Measurements from ENCODE around the gene PAM. TPM values are rescaled to one million over a fixed set of nuclear protein-coding genes. Genes with fewer than 3 reads are reported as not detected.

Gene PAM
- total RNA-seq, 6 experiments from 2014 or later, result 10.9 to 22.7 (median 16.8) TPM

DNA sequence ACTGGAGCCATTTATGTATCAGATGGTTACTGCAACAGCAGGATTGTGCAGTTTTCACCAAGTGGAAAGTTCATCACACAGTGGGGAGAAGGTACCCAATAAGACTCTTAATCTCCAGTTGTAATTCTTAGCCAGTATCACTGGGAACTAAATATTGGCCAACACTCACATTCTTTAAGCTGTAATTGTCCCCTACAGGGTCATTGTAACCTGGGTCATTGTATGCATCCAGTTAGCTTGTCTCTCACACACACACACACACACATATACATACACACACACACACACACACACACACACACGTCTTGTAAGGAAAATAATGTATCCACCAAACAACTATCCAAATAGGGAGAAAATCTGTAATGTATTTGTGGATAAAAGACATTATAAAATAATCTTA, 251.8 kb downstream of the PAM start:
- Histone ChIP-seq H3K27ac (no peak overlapping the region), H3K27me3 (no peaks in the 10 kb centered on the region), H3K9me3 (no peaks in the 10 kb centered on the region), H3K4me1 (no peaks in the 10 kb centered on the region), H3K4me3 (no peak overlapping the region), H3K36me3 (no peaks in the 10 kb centered on the region)
- DNase-seq (no peak), ATAC-seq (no peak)
- 40% methylated on average over 1 of the region's 1 CpG for WGBS (ENCODE audit: insufficient coverage, low coverage, low lambda C conversion rate, missing lambda C conversion rate)
- intact Hi-C loops (cut with DNase I), result no loop called here
- TF ChIP-seq POLR2A (IDR thresholded peaks at IDR 0.05), result no peak
- TF ChIP-seq, protein P1, sequence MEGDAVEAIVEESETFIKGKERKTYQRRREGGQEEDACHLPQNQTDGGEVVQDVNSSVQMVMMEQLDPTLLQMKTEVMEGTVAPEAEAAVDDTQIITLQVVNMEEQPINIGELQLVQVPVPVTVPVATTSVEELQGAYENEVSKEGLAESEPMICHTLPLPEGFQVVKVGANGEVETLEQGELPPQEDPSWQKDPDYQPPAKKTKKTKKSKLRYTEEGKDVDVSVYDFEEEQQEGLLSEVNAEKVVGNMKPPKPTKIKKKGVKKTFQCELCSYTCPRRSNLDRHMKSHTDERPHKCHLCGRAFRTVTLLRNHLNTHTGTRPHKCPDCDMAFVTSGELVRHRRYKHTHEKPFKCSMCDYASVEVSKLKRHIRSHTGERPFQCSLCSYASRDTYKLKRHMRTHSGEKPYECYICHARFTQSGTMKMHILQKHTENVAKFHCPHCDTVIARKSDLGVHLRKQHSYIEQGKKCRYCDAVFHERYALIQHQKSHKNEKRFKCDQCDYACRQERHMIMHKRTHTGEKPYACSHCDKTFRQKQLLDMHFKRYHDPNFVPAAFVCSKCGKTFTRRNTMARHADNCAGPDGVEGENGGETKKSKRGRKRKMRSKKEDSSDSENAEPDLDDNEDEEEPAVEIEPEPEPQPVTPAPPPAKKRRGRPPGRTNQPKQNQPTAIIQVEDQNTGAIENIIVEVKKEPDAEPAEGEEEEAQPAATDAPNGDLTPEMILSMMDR (IDR thresholded peaks at IDR 0.05), result no peak

DNA sequence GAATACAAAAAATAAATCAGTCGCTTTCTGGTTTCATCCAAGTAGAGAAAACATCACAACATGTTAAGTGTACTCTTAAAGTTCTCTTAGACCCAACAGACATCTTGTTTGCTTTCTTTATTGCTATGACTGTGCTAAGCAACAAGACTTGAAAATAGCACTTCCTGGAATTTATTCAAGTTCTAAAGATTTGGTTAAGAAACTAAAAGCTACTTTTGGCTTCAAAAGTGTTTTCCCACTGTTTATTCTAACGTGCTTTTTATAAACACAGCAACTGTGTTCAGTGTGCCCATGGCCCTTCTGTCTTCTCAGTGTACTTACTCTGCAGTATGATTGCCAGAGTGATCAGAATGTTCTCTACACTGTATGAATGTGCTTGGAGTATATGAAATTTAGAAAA, 255.1 kb downstream of the PAM start:
- Histone ChIP-seq H3K27me3 (no peaks in the 10 kb centered on the region), H3K4me1 (no peaks in the 10 kb centered on the region), H3K9me3 (no peaks in the 10 kb centered on the region), H3K27ac (no peak overlapping the region), H3K36me3 (no peaks in the 10 kb centered on the region), H3K4me3 (no peak overlapping the region)
- TF ChIP-seq, protein P1 (IDR thresholded peaks at IDR 0.05), result no peak
- TF ChIP-seq POLR2A (IDR thresholded peaks at IDR 0.05), result no peak
- intact Hi-C loops (cut with DNase I), result no loop called here
- no peak for ATAC-seq
- no peak for DNase-seq
- 55% methylated on average over 2 of the region's 2 CpGs for WGBS (ENCODE audit: insufficient coverage, low coverage, low lambda C conversion rate, missing lambda C conversion rate)

DNA sequence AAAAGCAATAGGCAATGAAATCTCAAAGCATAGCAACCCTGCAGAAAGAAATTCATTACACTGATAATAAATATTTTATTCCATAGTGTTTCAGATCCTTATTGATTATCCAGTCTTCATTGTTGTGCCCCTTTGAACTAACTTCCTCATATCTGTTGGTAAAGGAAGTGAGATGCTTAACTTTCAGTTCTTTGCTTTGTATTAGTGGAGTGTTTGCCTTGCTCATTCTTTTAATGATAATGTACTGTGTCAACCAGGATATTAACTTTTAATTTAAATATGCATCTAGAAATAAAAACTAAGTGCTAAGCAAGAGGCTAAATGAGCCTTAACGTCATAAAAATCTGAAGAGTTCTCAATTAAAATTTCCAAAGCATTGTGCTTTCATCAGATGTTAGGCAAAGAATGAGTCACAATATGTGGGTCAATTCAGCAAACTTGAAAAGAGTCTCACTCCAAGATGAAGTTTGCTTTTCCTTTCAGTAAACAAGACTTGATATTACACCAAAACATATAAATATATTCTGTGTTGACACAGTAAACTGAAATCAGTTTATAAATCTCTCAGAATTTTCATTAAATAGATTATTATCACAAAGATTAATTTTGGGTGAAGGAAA, 258.9 kb downstream of the PAM start:
- intact Hi-C loops (cut with DNase I), result no loop called here
- DNase-seq (no peak), ATAC-seq (no peak)
- Histone ChIP-seq H3K4me3 (no peak overlapping the region), H3K27me3 (no peaks in the 10 kb centered on the region), H3K36me3 (no peaks in the 10 kb centered on the region), H3K4me1 (no peaks in the 10 kb centered on the region), H3K9me3 (no peaks in the 10 kb centered on the region), H3K27ac (no peak overlapping the region)
- TF ChIP-seq POLR2A (IDR thresholded peaks at IDR 0.05), result no peak
- TF ChIP-seq, protein P1 (IDR thresholded peaks at IDR 0.05), result no peak
- 43% methylated on average over 1 of the region's 1 CpG for WGBS (ENCODE audit: insufficient coverage, low coverage, low lambda C conversion rate, missing lambda C conversion rate)

DNA sequence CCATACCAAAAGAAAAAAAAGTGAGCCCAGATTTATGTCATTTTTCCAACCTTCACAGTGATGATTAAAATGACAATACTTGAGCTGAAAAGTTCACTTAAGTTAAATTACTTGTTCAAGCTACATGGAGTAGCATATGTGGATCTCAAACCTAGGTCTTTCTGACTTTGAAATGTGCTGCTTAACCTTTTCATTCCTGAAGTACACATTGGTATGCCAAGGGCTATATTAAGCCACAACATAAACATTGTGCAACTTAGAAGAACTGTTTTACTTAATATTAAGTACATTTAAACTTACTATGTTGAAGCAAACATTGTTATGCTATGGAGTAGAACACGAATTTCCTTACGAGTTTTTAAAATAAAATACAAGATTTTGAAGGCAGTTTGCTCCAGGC, 259.9 kb downstream of the PAM start:
- no peaks in the 10 kb centered on the region for H3K36me3 ChIP-seq
- DNase-seq (no peak), ATAC-seq (no peak)
- no peaks in the 10 kb centered on the region for H3K4me1 ChIP-seq
- H3K9me3 ChIP-seq, result no peaks in the 10 kb centered on the region
- H3K27ac ChIP-seq, result no peak overlapping the region
- 56% methylated on average over 2 of the region's 2 CpGs for WGBS (ENCODE audit: insufficient coverage, low coverage, low lambda C conversion rate, missing lambda C conversion rate)
- no peak for TF ChIP-seq POLR2A (IDR thresholded peaks at IDR 0.05)
- TF ChIP-seq, protein P1 (IDR thresholded peaks at IDR 0.05), result no peak
- H3K27me3 ChIP-seq, result no peaks in the 10 kb centered on the region
- intact Hi-C loops (cut with DNase I), result no loop called here
- H3K4me3 ChIP-seq, result no peak overlapping the region

DNA sequence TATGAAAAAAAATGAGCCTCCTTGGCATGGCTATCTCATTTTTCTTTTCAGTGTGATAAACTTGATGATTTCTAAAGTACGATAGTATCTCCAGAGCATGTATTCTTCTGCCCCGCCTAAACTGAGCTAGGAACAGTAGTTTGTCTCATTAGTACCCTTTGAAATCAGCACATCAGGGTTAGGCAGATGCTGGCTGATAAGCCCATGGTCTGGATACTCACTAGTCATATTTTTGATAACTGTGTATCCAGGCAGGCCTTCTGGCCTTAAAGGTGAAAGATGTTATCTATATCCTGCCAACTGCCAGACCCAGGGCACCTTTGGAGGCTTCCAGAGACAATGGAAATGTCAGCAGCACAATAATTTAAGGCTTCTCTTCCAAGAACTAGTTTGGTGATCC, 261.1 kb downstream of the PAM start:
- no peaks in the 10 kb centered on the region for H3K9me3 ChIP-seq
- no peaks in the 10 kb centered on the region for H3K4me1 ChIP-seq
- ATAC-seq (no peak), DNase-seq (no peak)
- H3K4me3 ChIP-seq, result no peak overlapping the region
- TF ChIP-seq, protein P1 (IDR thresholded peaks at IDR 0.05), result no peak
- no peak for TF ChIP-seq POLR2A (IDR thresholded peaks at IDR 0.05)
- intact Hi-C loops (cut with DNase I), result no loop called here
- 87% methylated on average over 2 of the region's 2 CpGs for WGBS (ENCODE audit: insufficient coverage, low coverage, low lambda C conversion rate, missing lambda C conversion rate)
- no peaks in the 10 kb centered on the region for H3K36me3 ChIP-seq
- H3K27me3 ChIP-seq, result no peaks in the 10 kb centered on the region
- no peak overlapping the region for H3K27ac ChIP-seq
